ENCODE data around the gene PHYHIPL.

DNA sequence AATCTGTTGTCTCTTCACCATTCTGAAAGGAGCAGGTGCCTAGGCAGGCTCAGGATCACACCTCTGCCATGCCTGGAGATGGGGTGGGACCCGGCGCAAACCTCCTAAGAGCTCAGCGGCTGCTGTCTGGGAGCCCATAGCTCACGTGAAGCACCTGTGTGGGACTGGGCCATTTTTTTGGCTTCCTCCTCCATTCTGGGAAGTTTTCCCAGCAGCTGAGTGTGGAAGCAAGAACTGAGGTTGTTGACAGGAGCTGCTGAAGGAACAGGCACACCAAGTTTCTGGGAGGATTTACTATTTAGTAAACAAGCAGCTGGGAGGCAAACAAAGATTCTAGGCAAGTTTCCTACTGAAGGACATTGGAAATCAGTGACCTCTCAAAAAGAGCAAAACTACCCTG, 108.6 kb downstream of the PHYHIPL start:
- TF ChIP-seq CTCF (conservative IDR thresholded peaks at IDR 0.05; ENCODE audit: low read depth, low read length) (no peak), RCOR1 (IDR thresholded peaks at IDR 0.05; ENCODE audit: insufficient replicate concordance, low read length) (no peak), POLR2A (IDR thresholded peaks at IDR 0.05; ENCODE audit: low read depth, low read length) (no peak), BHLHE40 (IDR thresholded peaks at IDR 0.05; ENCODE audit: low read depth, low read length) (no peak), RFX5 (IDR thresholded peaks at IDR 0.05; ENCODE audit: low read depth, low read length) (no peak), FOS (IDR thresholded peaks at IDR 0.05; ENCODE audit: low read depth, low read length) (no peak), RAD21 (IDR thresholded peaks at IDR 0.05; ENCODE audit: low read length) (no peak), ELK1 (IDR thresholded peaks at IDR 0.05; ENCODE audit: borderline replicate concordance, low read depth, low read length) (no peak), SMC3 (IDR thresholded peaks at IDR 0.05; ENCODE audit: low read depth, low read length) (no peak), MAFK (IDR thresholded peaks at IDR 0.05; ENCODE audit: low read depth, low read length) (no peak), NFE2L2 (IDR thresholded peaks at IDR 0.05; ENCODE audit: low read depth, low read length) (no peak), MXI1 (IDR thresholded peaks at IDR 0.05; ENCODE audit: borderline replicate concordance, low read depth, low read length) (no peak)
- TF ChIP-seq, protein P1, sequence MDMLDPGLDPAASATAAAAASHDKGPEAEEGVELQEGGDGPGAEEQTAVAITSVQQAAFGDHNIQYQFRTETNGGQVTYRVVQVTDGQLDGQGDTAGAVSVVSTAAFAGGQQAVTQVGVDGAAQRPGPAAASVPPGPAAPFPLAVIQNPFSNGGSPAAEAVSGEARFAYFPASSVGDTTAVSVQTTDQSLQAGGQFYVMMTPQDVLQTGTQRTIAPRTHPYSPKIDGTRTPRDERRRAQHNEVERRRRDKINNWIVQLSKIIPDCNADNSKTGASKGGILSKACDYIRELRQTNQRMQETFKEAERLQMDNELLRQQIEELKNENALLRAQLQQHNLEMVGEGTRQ (IDR thresholded peaks at IDR 0.05; ENCODE audit: low read depth, low read length) = no peak
